Aorta (tissue), 5 donors: ENCODE results near the gene ZNF385B. TPM values are rescaled to one million over a fixed set of nuclear protein-coding genes. Genes with fewer than 3 reads are reported as not detected.

Experiments
- ATAC-seq: fragments of 200-7000 bp; cut with Tn5 transposase; one replicate; pipeline ENCODE4 v1.9.1; 2022; ENCODE audit warnings: moderate library complexity; ENCODE audit not compliant: low FRiP score
- DNase-seq, 2 donors: peaks; one replicate each; pipeline ENCODE4 v3.0.0-alpha.2; 2020
- H3K27ac ChIP-seq, 2 donors: one replicate each; pipeline ENCODE4 v1.5.1; 2013; ENCODE audit warnings: low read length in 2 of 2, mild to moderate bottlenecking in 2 of 2, moderate library complexity in 2 of 2, control low read depth in 1 of 2, inconsistent platforms in 1 of 2, low read depth in 1 of 2
- H3K27me3 ChIP-seq, 2 donors: one replicate each; pipeline ENCODE4 v1.6.1; 2013; ENCODE audit warnings: control low read depth in 1 of 2, low read length in 1 of 2, mild to moderate bottlenecking in 1 of 2, moderate library complexity in 1 of 2; ENCODE audit not compliant: insufficient read depth in 2 of 2, control insufficient read depth in 1 of 2
- H3K36me3 ChIP-seq, 2 donors: one replicate each; pipeline ENCODE4 v1.6.1; 2013; ENCODE audit warnings: control low read depth in 1 of 2, low read length in 1 of 2, mild to moderate bottlenecking in 1 of 2; ENCODE audit not compliant: insufficient read depth in 2 of 2, control insufficient read depth in 1 of 2
- H3K4me1 ChIP-seq, 2 donors: one replicate each; pipeline ENCODE4 v1.6.1; 2013; ENCODE audit warnings: low read length in 2 of 2, control low read depth in 1 of 2, mild to moderate bottlenecking in 1 of 2, moderate library complexity in 1 of 2; ENCODE audit not compliant: insufficient read depth in 2 of 2, control insufficient read depth in 1 of 2
- H3K4me3 ChIP-seq, 2 donors: one replicate each; pipeline ENCODE4 v1.5.1; 2013; ENCODE audit warnings: low read length in 2 of 2, control low read depth in 1 of 2, mild to moderate bottlenecking in 1 of 2
- H3K9me3 ChIP-seq: one replicate; pipeline ENCODE4 v1.6.1; 2013; ENCODE audit warnings: mild to moderate bottlenecking, low read length; ENCODE audit not compliant: control insufficient read depth
- WGBS, 2 donors: extraction: QIAGEN DNeasy Blood & Tissue Kit; methylation state at CpG; one replicate each; pipeline ENCODE4 v1.1.7; 2013; 5-methylcytosine and 5-hydroxymethylcytosine counted together
- intact Hi-C, 2 donors: fragments of 100-400 bp; cut with DNase I; formaldehyde crosslinking; loops; one replicate each; pipeline versions ENCODE4 v1.14.2 to v1.15.0; 2022
- polyA plus RNA-seq, 2 donors: library from polyadenylated mRNA; stranded (reverse); fragments of 200-250 nt; gene quantifications; one replicate each; pipeline ENCODE4 v1.2.3, GENCODE V29; 2013
- total RNA-seq, 2 donors: library from RNA; stranded (reverse); fragmentation: NEBNext Ultra II Directional; extraction: Animal tissue kit (Norgen Biotek cat#: 25700); gene quantifications; one replicate each; pipeline ENCODE4 v1.2.1, GENCODE V29; 2021
- donor health status: healthy with polysubstance abuse.
- donor health status: Bipolar disorder and iron deficiency.
- donor health status: DM: no; HTN: no; CAD: no.
- donor health status: DM: no; HTN: no; CAD: no.
- donor health status: DM: yes; HTN: yes; CAD: no.

ZNF385B gene
- total and polyA plus RNA-seq, 4 donors, result 3.3 to 4.6 (median 4.0) TPM; not detected in 1

GRCh38 chr2:179554639-179555386 is 306.6 kb downstream of the ZNF385B start:
- WGBS, 2 donors, result 78 to 89% methylated on average over 4 of the region's 4 CpGs
- ATAC-seq, result no peak
- Histone ChIP-seq H3K36me3 (no peaks in the 10 kb centered on the region), H3K9me3 (no peaks in the 10 kb centered on the region), H3K27me3 (no peaks in the 10 kb centered on the region), H3K4me3 (no peak overlapping the region), H3K27ac (no peak overlapping the region), H3K4me1 (no peaks in the 10 kb centered on the region)
- intact Hi-C loops, result no loop called here
- no peak for DNase-seq

GRCh38 chr2:179553382-179553781 is 308.0 kb downstream of the ZNF385B start:
- DNase-seq (no peak), ATAC-seq (no peak)
- Histone ChIP-seq H3K4me3 (no peak overlapping the region), H3K27me3 (no peaks in the 10 kb centered on the region), H3K27ac (no peak overlapping the region), H3K4me1 (no peaks in the 10 kb centered on the region), H3K9me3 (no peaks in the 10 kb centered on the region), H3K36me3 (no peaks in the 10 kb centered on the region)
- 78 to 89% methylated on average over 3 of the region's 3 CpGs for WGBS, 2 donors
- intact Hi-C loops, result no loop called here

- intact Hi-C loops, result no loop called here
Observed at GRCh38 chr2:179551539-179552045, 309.8 kb downstream of the ZNF385B start.

GRCh38 chr2:179550849-179551248 is 310.6 kb downstream of the ZNF385B start:
- Histone ChIP-seq H3K27me3 (no peaks in the 10 kb centered on the region), H3K4me3 (no peak overlapping the region), H3K36me3 (no peaks in the 10 kb centered on the region), H3K4me1 (no peaks in the 10 kb centered on the region), H3K9me3 (no peaks in the 10 kb centered on the region), H3K27ac (no peak overlapping the region)
- ATAC-seq, result no peak
- intact Hi-C loops, result no loop called here
- no peak for DNase-seq
- 90 to 93% methylated on average over 4 of the region's 4 CpGs for WGBS, 2 donors

More at GRCh38 chr2:179551539-179552045, 309.8 kb downstream of the ZNF385B start:
- H3K4me3 ChIP-seq, result no peak overlapping the region
- H3K9me3 ChIP-seq, result no peaks in the 10 kb centered on the region
- H3K36me3 ChIP-seq, result no peaks in the 10 kb centered on the region
- H3K27me3 ChIP-seq, result no peaks in the 10 kb centered on the region
- no peak for ATAC-seq
- no peak for DNase-seq
- 60 to 71% methylated on average over 1 of the region's 1 CpG for WGBS, 2 donors
- no peaks in the 10 kb centered on the region for H3K4me1 ChIP-seq
- H3K27ac ChIP-seq, result no peak overlapping the region

GRCh38 chr2:179550214-179550613 is 311.2 kb downstream of the ZNF385B start:
- Histone ChIP-seq H3K27me3 (no peaks in the 10 kb centered on the region), H3K36me3 (no peaks in the 10 kb centered on the region), H3K4me3 (no peak overlapping the region), H3K9me3 (no peaks in the 10 kb centered on the region), H3K4me1 (no peaks in the 10 kb centered on the region), H3K27ac (no peak overlapping the region)
- DNase-seq, result no peak
- intact Hi-C loops, result no loop called here
- ATAC-seq, result no peak
- WGBS, 2 donors, result 90 to 91% methylated on average over 1 of the region's 1 CpG

GRCh38 chr2:179546656-179547055 is 314.8 kb downstream of the ZNF385B start:
- 92 to 95% methylated on average over 2 of the region's 2 CpGs for WGBS, 2 donors
- no peaks in the 10 kb centered on the region for H3K36me3 ChIP-seq

GRCh38 chr2:179545024-179545423 is 316.4 kb downstream of the ZNF385B start:
- Histone ChIP-seq H3K27ac (no peak overlapping the region), H3K9me3 (no peaks in the 10 kb centered on the region), H3K4me1 (no peaks in the 10 kb centered on the region), H3K36me3 (no peaks in the 10 kb centered on the region), H3K4me3 (no peak overlapping the region), H3K27me3 (no peaks in the 10 kb centered on the region)
- intact Hi-C loops, result no loop called here
- no peak for ATAC-seq
- WGBS, 2 donors, result 69 to 73% methylated on average over 2 of the region's 2 CpGs
- no peak for DNase-seq

More at GRCh38 chr2:179546656-179547055, 314.8 kb downstream of the ZNF385B start:
- H3K4me1 ChIP-seq, result no peaks in the 10 kb centered on the region
- ATAC-seq (no peak), DNase-seq (no peak)
- intact Hi-C loops, result no loop called here
- H3K4me3 ChIP-seq, result no peak overlapping the region
- H3K9me3 ChIP-seq, result no peaks in the 10 kb centered on the region
- H3K27me3 ChIP-seq, result no peaks in the 10 kb centered on the region
- H3K27ac ChIP-seq, result no peak overlapping the region

GRCh38 chr2:179543361-179543901 is 318.0 kb downstream of the ZNF385B start:
- H3K9me3 ChIP-seq, result no peaks in the 10 kb centered on the region
- intact Hi-C loops, result no loop called here
- no peaks in the 10 kb centered on the region for H3K4me1 ChIP-seq
- ATAC-seq (no peak), DNase-seq (no peak)
- no peak overlapping the region for H3K27ac ChIP-seq
- H3K36me3 ChIP-seq, result no peaks in the 10 kb centered on the region
- WGBS, 2 donors, result 69 to 85% methylated on average over 3 of the region's 3 CpGs
- no peaks in the 10 kb centered on the region for H3K27me3 ChIP-seq
- H3K4me3 ChIP-seq, result no peak overlapping the region

- no peak for ATAC-seq
- H3K27ac ChIP-seq, result no peak overlapping the region
- no peaks in the 10 kb centered on the region for H3K36me3 ChIP-seq
- no peak for DNase-seq
- no peaks in the 10 kb centered on the region for H3K9me3 ChIP-seq
- H3K4me1 ChIP-seq, result no peaks in the 10 kb centered on the region
- no peak overlapping the region for H3K4me3 ChIP-seq
- no peaks in the 10 kb centered on the region for H3K27me3 ChIP-seq
- intact Hi-C loops, result no loop called here
- 82 to 83% methylated on average over 4 of the region's 4 CpGs for WGBS, 2 donors
Observed at GRCh38 chr2:179541586-179541985, 319.8 kb downstream of the ZNF385B start.
